Large intestine (tissue), 3 donors: ENCODE results near the gene TMEM126B. TPM values are rescaled to one million over a fixed set of nuclear protein-coding genes. Genes with fewer than 3 reads are reported as not detected.

Experiments
- DNase-seq, 2 donors: peaks; one replicate each; pipeline versions ENCODE4 v3.0.0 to v3.0.0-alpha.2; 2013
- H3K27ac ChIP-seq: one replicate; pipeline ENCODE4 v1.5.1; 2013; ENCODE audit warnings: low read length
- H3K27me3 ChIP-seq: 2 replicates; pipeline ENCODE4 v1.6.1; 2013; ENCODE audit warnings: low read length; ENCODE audit not compliant: control insufficient read depth, insufficient read depth
- H3K36me3 ChIP-seq: 2 replicates; pipeline ENCODE4 v1.6.1; 2013; ENCODE audit warnings: low read length; ENCODE audit not compliant: control insufficient read depth, insufficient read depth
- H3K4me1 ChIP-seq: one replicate; pipeline ENCODE4 v1.6.1; 2013; ENCODE audit warnings: low read length; ENCODE audit not compliant: control insufficient read depth, insufficient read depth
- H3K4me3 ChIP-seq: one replicate; pipeline ENCODE4 v1.5.1; 2013; ENCODE audit warnings: low read length
- H3K9me3 ChIP-seq: one replicate; pipeline ENCODE4 v1.6.1; 2013; ENCODE audit warnings: mild to moderate bottlenecking, low read depth, low read length, moderate library complexity; ENCODE audit not compliant: control insufficient read depth
- WGBS: methylation state at CpG from one replicate; pipeline ENCODE4 v1.1.5; 2013; ENCODE audit warnings: low lambda C conversion rate; ENCODE audit not compliant: insufficient coverage; 5-methylcytosine and 5-hydroxymethylcytosine counted together
- polyA plus RNA-seq: library from polyadenylated mRNA; unstranded; fragments of 120-200 nt; gene quantifications from one replicate; pipeline ENCODE4 v1.2.1, GENCODE V29; 2013

Gene TMEM126B
- polyA plus RNA-seq, 1 donor: 78.4 TPM

DNA sequence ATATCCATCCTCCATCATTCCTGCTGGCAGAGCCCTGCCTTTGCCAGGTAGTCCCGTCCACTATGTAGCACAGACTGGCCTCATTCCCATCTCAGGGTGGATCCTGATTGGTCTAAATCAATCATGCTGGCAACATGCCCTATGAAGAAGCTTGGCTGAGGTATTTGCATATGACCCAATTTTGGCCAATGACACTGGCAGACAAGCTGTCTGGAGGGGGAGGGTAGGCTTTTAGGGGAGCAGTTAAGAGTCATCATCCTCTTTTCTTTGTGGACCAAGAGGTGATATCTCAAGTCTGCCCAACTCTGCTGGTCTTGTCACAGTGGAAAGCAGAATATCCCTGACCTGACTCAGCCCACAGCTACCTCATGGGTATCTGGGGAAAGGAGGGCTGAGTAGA, 52.5 kb downstream of the TMEM126B start:
- DNase-seq: no peak
- no peaks in the 10 kb centered on the region for H3K9me3 ChIP-seq
- H3K4me1 ChIP-seq: peaks cover 7% of the 10 kb centered on the region
- no CpG with 5 or more reads among the region's 1 CpG for WGBS
- H3K27me3 ChIP-seq: no peaks in the 10 kb centered on the region
- H3K27ac ChIP-seq: no peak overlapping the region
- no peak overlapping the region for H3K4me3 ChIP-seq
- H3K36me3 ChIP-seq: no peaks in the 10 kb centered on the region

DNA sequence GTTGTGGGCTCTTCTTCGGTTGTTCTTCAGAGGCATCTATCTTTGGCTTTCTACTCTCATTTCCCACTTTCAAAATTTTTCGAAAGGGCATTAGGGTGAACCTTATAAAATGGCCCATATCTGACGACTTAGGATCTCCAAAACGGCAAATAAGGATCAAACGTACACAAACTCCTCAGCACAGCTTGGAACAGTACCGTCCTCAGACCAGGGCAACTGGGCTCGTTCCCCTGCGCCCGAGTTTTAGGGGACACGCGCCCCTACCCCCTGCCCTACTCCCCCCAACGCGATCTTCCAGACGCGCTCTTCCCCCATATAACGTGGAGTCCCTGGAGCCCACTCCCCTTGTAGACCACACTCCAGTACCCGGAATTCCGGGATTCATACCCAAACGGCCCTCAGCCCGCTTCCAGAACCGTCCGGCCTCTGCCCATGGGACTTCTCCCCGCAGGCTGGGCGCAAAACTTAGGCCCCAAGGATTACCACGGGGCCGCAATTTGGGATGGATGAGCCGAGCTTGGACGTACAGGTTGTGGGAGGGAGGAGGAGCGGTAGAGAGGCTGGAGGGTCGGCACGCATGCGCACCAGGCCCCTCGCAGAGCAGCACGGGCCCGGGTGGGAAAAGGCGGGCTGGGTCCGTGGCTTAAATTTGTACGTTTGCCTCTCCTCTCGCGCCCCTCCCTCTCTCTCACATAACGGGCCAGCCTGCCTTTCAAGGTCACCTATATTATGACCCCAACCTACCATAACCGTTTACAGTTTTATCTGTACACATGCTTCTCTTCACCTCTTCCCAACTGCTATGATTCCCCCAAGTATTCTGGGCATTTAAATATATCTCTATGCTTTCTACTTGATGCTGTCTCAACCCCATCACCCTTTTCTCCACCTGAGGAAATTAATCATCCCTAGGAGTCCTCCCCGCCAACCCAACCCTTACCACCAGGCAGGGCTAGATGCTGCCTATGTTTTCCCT, 54.2 kb downstream of the TMEM126B start:
- H3K36me3 ChIP-seq: no peaks in the 10 kb centered on the region
- 70% methylated on average over 3 of the region's 43 CpGs for WGBS
- peaks cover 7% of the 10 kb centered on the region for H3K4me1 ChIP-seq
- H3K27me3 ChIP-seq: no peaks in the 10 kb centered on the region
- H3K9me3 ChIP-seq: no peaks in the 10 kb centered on the region
- H3K27ac ChIP-seq: no peak overlapping the region
- H3K4me3 ChIP-seq: peak overlapping the region; percentile 76
- DNase-seq: peak; percentile 66 to 69

DNA sequence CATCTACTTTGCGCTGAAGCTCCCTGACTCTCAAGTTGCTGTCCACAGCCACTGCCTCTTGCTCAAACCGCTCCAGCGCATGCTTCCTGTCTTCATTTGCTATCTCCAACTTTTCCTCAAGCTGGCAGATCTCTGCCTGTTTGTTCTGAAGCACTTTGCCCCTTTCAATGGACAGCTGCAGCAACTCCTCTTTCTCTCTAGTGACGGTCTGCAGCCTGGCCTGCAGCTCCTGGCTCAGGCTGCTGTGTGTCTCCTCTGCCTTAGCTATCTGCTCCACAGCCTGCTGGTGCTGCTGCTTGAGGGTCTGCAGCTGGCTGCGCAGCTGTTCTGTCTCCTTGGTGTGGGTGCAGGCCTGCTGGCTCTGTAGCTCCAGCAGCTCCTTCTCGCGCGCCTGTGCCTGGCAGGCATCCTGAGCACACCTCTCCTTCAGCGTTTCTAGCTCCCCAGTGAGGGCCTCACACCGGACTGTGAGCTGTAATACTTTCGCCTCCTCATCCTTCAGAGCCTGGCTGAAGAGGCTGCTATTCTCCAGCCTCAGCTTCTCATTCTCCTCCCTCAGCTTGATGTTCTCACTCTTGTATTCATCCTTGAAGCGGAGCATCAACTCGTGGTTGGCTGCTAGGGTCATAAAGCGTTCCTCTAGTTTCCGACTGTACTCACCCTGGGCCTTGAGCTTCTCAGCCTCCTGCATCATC, 56.9 kb downstream of the TMEM126B start:
- H3K4me3 ChIP-seq: peak overlapping the region; percentile 8
- peaks cover 7% of the 10 kb centered on the region for H3K4me1 ChIP-seq
- no peaks in the 10 kb centered on the region for H3K36me3 ChIP-seq
- DNase-seq: peak in 1 of 2 donors; percentile 64
- WGBS: no CpG with 5 or more reads among the region's 15 CpGs
- no peaks in the 10 kb centered on the region for H3K27me3 ChIP-seq
- H3K27ac ChIP-seq: peak overlapping the region; percentile 47
- H3K9me3 ChIP-seq: no peaks in the 10 kb centered on the region

DNA sequence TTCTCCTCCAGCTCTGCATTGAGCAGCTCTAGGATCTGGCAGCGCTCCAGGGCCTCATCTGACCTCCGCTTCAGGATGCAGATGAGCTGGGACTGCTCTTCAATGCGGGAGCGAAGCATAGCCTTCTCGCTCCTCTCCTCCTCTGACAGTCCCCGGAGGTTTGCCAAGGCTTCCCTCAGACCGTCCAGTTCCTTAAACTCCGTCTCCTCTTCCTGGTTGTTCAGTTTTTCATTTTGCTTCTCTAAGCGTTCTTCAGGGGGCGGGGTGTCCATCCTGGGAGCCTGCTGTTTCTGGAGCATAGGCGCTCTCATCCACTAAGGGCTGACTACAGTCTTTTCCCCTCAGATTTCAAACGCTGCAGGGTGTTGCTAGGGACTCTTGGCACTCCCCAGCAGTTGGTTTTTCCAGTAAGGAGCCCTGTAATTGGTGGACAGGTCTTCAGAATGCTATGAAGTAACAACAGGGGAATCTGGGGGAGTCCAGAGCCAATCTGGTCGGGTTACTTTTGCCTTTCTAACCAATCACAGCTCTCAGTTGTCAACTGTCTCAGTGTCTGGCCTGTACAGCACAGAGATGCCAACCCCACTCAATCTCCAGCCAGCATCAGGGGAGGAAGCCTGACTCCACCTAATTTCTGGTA, 57.5 kb downstream of the TMEM126B start, which contains the start of gene CCDC89:
TSS of gene CCDC89 (minus strand) at position 376 of the 640 bp plus-strand sequence. CDS start at position 311, 65 bp downstream.
- Histone ChIP-seq H3K4me1 (peaks cover 7% of the 10 kb centered on the region), H3K27me3 (no peaks in the 10 kb centered on the region), H3K9me3 (no peaks in the 10 kb centered on the region), H3K27ac (peak within 1 kb of the TSS; percentile 47), H3K4me3 (peak within 1 kb of the TSS; percentile 8), H3K36me3 (no peaks in the 10 kb centered on the region)
- WGBS: 90% methylated on average over 2 of the region's 13 CpGs
- DNase-seq: peak; percentile 63 to 70

Other genes starting within 250 kb of the TMEM126B start
- gene DLG2, start 1.2 kb upstream of the TMEM126B start, polyA plus RNA-seq: 8.1 TPM
- 48.6 TPM for gene TMEM126A, start 19.4 kb downstream of the TMEM126B start, polyA plus RNA-seq
- 88.5 TPM for gene CREBZF, start 36.5 kb downstream of the TMEM126B start, polyA plus RNA-seq
- gene CCDC89, start 57.6 kb downstream of the TMEM126B start, polyA plus RNA-seq: 0.94 TPM
- 40.9 TPM for gene SYTL2, start 182.5 kb downstream of the TMEM126B start, polyA plus RNA-seq
- gene CCDC83, start 226.8 kb downstream of the TMEM126B start, polyA plus RNA-seq: 0.04 TPM